Effector memory CD4-positive, alpha-beta T cell (primary cell): ENCODE results near the gene MARCHF4.

Experiments used
- DNase-seq, 3 donors: peaks; one replicate each; pipeline ENCODE4 v3.0.0-alpha.2; 2020
- H3K27ac ChIP-seq: 2 replicates; pipeline ENCODE4 v1.7.0; 2013; ENCODE audit warnings: mild to moderate bottlenecking, low read length, moderate library complexity; ENCODE audit not compliant: insufficient read depth, poor library complexity, severe bottlenecking
- H3K27me3 ChIP-seq: replicated peaks from 2 replicates; pipeline ENCODE4 v1.7.0; 2013; ENCODE audit warnings: mild to moderate bottlenecking, low read length; ENCODE audit not compliant: insufficient read depth, control insufficient read depth, poor library complexity, severe bottlenecking
- H3K36me3 ChIP-seq: 2 replicates; pipeline ENCODE4 v1.7.0; 2013; ENCODE audit warnings: mild to moderate bottlenecking, low read length, moderate library complexity; ENCODE audit not compliant: control insufficient read depth, insufficient read depth
- H3K4me1 ChIP-seq: 2 replicates; pipeline ENCODE4 v1.7.0; 2013; ENCODE audit warnings: low read length, mild to moderate bottlenecking; ENCODE audit not compliant: control insufficient read depth, insufficient read depth, poor library complexity, severe bottlenecking
- H3K4me3 ChIP-seq: 2 replicates; pipeline ENCODE4 v1.7.0; 2013; ENCODE audit warnings: low read length, low read depth, mild to moderate bottlenecking; ENCODE audit not compliant: insufficient read depth, poor library complexity, severe bottlenecking
- H3K9me3 ChIP-seq: 2 replicates; pipeline ENCODE4 v1.7.0; 2013; ENCODE audit warnings: mild to moderate bottlenecking, low read length, moderate library complexity; ENCODE audit not compliant: control insufficient read depth

MARCHF4 gene

GRCh38 chr2:216341121-216341520, 31.2 kb downstream of the MARCHF4 start:
- H3K36me3 ChIP-seq: no peaks in the 10 kb centered on the region
- DNase-seq: no peak
- no peaks in the 10 kb centered on the region for H3K4me1 ChIP-seq
- H3K27me3 ChIP-seq: no peaks in the 10 kb centered on the region
- H3K4me3 ChIP-seq: no peak overlapping the region
- no peak overlapping the region for H3K27ac ChIP-seq
- H3K9me3 ChIP-seq: no peaks in the 10 kb centered on the region

- no peaks in the 10 kb centered on the region for H3K4me1 ChIP-seq
- no peak overlapping the region for H3K4me3 ChIP-seq
- H3K9me3 ChIP-seq: no peaks in the 10 kb centered on the region
- DNase-seq: no peak
- no peak overlapping the region for H3K27ac ChIP-seq
- no peaks in the 10 kb centered on the region for H3K27me3 ChIP-seq
- no peaks in the 10 kb centered on the region for H3K36me3 ChIP-seq
These were observed 32.0 kb downstream of the MARCHF4 start for GRCh38 chr2:216340280-216340631.

GRCh38 chr2:216339456-216340279, 32.6 kb downstream of the MARCHF4 start:
- no peak overlapping the region for H3K27ac ChIP-seq
- H3K9me3 ChIP-seq: no peaks in the 10 kb centered on the region
- H3K36me3 ChIP-seq: no peaks in the 10 kb centered on the region
- no peak for DNase-seq
- no peaks in the 10 kb centered on the region for H3K4me1 ChIP-seq
- no peaks in the 10 kb centered on the region for H3K27me3 ChIP-seq
- H3K4me3 ChIP-seq: no peak overlapping the region

GRCh38 chr2:216335252-216335651, 37.0 kb downstream of the MARCHF4 start:
- no peak overlapping the region for H3K27ac ChIP-seq
- no peaks in the 10 kb centered on the region for H3K36me3 ChIP-seq
- DNase-seq: no peak
- no peaks in the 10 kb centered on the region for H3K4me1 ChIP-seq
- no peaks in the 10 kb centered on the region for H3K9me3 ChIP-seq
- H3K27me3 ChIP-seq: no peaks in the 10 kb centered on the region
- no peak overlapping the region for H3K4me3 ChIP-seq

- no peaks in the 10 kb centered on the region for H3K4me1 ChIP-seq
- peak in 1 of 3 donors; percentile 5 for DNase-seq
- H3K27ac ChIP-seq: no peak overlapping the region
- H3K4me3 ChIP-seq: no peak overlapping the region
- no peaks in the 10 kb centered on the region for H3K36me3 ChIP-seq
- no peaks in the 10 kb centered on the region for H3K27me3 ChIP-seq
- no peaks in the 10 kb centered on the region for H3K9me3 ChIP-seq
These were observed 43.9 kb downstream of the MARCHF4 start for GRCh38 chr2:216328347-216328746.

- Histone ChIP-seq H3K36me3 (no peaks in the 10 kb centered on the region), H3K4me3 (no peak overlapping the region), H3K27me3 (no peaks in the 10 kb centered on the region), H3K27ac (no peak overlapping the region), H3K9me3 (no peaks in the 10 kb centered on the region), H3K4me1 (no peaks in the 10 kb centered on the region)
- DNase-seq: no peak
These were observed 44.8 kb downstream of the MARCHF4 start for GRCh38 chr2:216327447-216327935.
